Measurements from ENCODE around the gene ADAD1.

DNA sequence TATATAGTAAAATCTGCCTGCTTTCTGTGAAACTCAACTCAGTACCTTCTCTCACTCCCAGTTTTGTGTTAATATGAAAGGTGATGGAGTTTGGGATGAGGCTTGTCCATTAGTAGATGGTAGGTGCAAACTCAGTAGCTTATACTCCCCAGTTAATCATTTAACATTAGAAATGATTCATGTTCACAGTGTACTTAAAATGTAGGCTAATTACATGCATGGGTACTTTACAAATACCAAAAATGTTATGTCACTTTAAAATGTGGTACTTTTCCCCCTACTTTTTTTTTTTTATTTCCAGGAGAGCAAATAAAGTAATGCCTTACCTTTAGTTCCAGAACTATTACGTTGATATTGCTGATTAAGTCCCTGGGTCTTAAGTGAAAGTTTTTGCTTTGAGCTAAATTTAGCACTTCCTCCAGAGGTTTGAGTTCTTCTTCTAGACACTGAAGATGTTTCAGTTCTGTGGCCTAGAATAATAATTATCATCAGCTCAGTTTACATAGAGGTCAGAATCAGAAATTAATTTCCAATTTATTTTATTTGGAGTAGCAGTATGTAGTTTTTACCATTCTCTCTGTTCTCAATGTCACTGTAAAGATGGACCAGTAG is 74.7 kb downstream of the ADAD1 start:
- TF ChIP-seq, protein P1, sequence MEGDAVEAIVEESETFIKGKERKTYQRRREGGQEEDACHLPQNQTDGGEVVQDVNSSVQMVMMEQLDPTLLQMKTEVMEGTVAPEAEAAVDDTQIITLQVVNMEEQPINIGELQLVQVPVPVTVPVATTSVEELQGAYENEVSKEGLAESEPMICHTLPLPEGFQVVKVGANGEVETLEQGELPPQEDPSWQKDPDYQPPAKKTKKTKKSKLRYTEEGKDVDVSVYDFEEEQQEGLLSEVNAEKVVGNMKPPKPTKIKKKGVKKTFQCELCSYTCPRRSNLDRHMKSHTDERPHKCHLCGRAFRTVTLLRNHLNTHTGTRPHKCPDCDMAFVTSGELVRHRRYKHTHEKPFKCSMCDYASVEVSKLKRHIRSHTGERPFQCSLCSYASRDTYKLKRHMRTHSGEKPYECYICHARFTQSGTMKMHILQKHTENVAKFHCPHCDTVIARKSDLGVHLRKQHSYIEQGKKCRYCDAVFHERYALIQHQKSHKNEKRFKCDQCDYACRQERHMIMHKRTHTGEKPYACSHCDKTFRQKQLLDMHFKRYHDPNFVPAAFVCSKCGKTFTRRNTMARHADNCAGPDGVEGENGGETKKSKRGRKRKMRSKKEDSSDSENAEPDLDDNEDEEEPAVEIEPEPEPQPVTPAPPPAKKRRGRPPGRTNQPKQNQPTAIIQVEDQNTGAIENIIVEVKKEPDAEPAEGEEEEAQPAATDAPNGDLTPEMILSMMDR (IDR thresholded peaks at IDR 0.05): no peak
- TF ChIP-seq POLR2A (IDR thresholded peaks at IDR 0.05): no peak
